Loucy (cell line): Measurements from ENCODE around the gene S100A8.
"Not testable (repeated sequence)": the region's sequence is repeated elsewhere in the genome, so short reads cannot be mapped to it uniquely, and the experiment has no call there.

ENCODE experiments used
- H2AFZ ChIP-seq: fragments of 200-600 bp; sonication (generic); 2 replicates; pipeline ENCODE4 v1.6.0; 2016; ENCODE audit warnings: antibody characterized with exemption, mild to moderate bottlenecking, low read length, moderate library complexity
- H3F3A ChIP-seq: fragments of 200-600 bp; 2 replicates; pipeline ENCODE4 v1.6.0; 2016; ENCODE audit warnings: antibody characterized with exemption, low read depth, mild to moderate bottlenecking
- H3K27me3 ChIP-seq: fragments of 200-600 bp; sonication (generic); 2 replicates; pipeline ENCODE4 v1.6.1; 2014; ENCODE audit warnings: low read length, mild to moderate bottlenecking; ENCODE audit not compliant: insufficient read depth, poor library complexity, severe bottlenecking
- H3K36me3 ChIP-seq: fragments of 200-600 bp; sonication (generic); 2 replicates; pipeline ENCODE4 v1.6.1; 2016; ENCODE audit warnings: low read length; ENCODE audit not compliant: insufficient read depth
- H3K4me1 ChIP-seq: fragments of 200-600 bp; sonication (generic); 2 replicates; pipeline ENCODE4 v1.5.1; 2014; ENCODE audit warnings: low read length, mild to moderate bottlenecking; ENCODE audit not compliant: insufficient read depth, poor library complexity, severe bottlenecking
- H3K4me2 ChIP-seq: fragments of 200-600 bp; sonication (generic); 2 replicates; pipeline ENCODE4 v1.6.0; 2014; ENCODE audit warnings: antibody characterized with exemption, low read length, low read depth, mild to moderate bottlenecking; ENCODE audit not compliant: poor library complexity, severe bottlenecking
- H3K4me3 ChIP-seq: fragments of 200-600 bp; sonication (generic); 2 replicates; pipeline ENCODE4 v1.5.1; 2014; ENCODE audit warnings: low read length, mild to moderate bottlenecking, mixed read lengths; ENCODE audit not compliant: poor library complexity, severe bottlenecking
- H3K79me2 ChIP-seq: fragments of 200-600 bp; sonication (generic); 2 replicates; pipeline ENCODE4 v1.6.1; 2014; ENCODE audit warnings: low read length; ENCODE audit not compliant: insufficient read depth
- H3K9ac ChIP-seq: fragments of 200-600 bp; sonication (generic); 2 replicates; pipeline ENCODE4 v1.6.0; 2014; ENCODE audit warnings: mild to moderate bottlenecking, low read depth, low read length, moderate library complexity; ENCODE audit not compliant: poor library complexity, severe bottlenecking
- H3K9me2 ChIP-seq: fragments of 200-600 bp; sonication (generic); replicated peaks from 2 replicates; pipeline ENCODE4 v1.6.1; 2016; ENCODE audit warnings: low read depth, low read length, mixed read lengths
- H3K9me3 ChIP-seq: fragments of 200-600 bp; sonication (generic); 2 replicates; pipeline ENCODE4 v1.6.1; 2014; ENCODE audit warnings: mild to moderate bottlenecking, antibody characterized with exemption, low read length, low read depth; ENCODE audit not compliant: insufficient read depth
- H4K20me1 ChIP-seq: fragments of 200-600 bp; sonication (generic); 2 replicates; pipeline ENCODE4 v1.6.0; 2014; ENCODE audit warnings: antibody characterized with exemption, low read length, mild to moderate bottlenecking; ENCODE audit not compliant: insufficient read depth, poor library complexity, severe bottlenecking
- EZH2phosphoT487 ChIP-seq: fragments of 200-600 bp; IDR thresholded peaks from 2 replicates; pipeline ENCODE4 v1.6.1; 2018; ENCODE audit warnings: antibody characterized with exemption, mild to moderate bottlenecking, moderate library complexity, borderline replicate concordance
- TF ChIP-seq, protein P1 (sequence below): fragments of 200-600 bp; sonication (generic); conservative IDR thresholded peaks from 2 replicates; pipeline ENCODE4 v1.5.1; 2014; ENCODE audit warnings: mild to moderate bottlenecking, antibody characterized with exemption, low read length

S100A8 gene

DNA sequence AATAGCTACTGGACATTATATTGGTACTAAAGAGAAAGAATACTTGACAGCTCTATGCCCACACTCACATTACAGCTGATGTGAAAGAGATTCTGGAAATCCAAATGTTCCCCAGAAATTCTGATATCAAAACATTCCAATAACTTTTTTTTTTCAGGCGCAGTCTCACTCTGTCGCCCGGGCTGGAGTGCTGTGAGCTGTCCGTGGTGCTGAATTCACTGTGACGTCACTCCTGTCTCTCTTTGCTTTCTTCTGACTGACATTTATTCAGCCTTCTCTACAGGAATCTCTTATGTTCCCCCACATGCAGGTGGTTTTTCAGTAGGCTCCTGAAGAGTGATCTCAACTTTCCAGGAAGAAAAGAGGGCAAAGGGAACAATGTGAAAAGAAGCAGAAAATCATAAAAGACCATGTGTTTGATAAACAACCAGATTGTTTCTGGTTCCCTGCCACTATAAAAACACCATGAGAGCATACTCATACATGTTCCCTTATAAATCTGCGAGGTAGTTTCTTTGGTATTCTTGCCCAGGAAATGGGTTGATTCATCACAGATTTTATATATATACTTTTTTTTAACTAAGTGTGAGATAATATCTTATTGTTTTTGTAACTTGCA lies 31.7 kb upstream of the S100A8 start:
- Histone ChIP-seq H3K79me2 (no peaks in the 10 kb centered on the region), H3K4me1 (no peaks in the 10 kb centered on the region), H3F3A (no peaks in the 10 kb centered on the region), H3K36me3 (no peaks in the 10 kb centered on the region), H3K9me2 (no peaks in the 10 kb centered on the region), H4K20me1 (no peaks in the 10 kb centered on the region), H3K4me2 (no peak overlapping the region), H3K4me3 (no peak overlapping the region), H3K9ac (no peak overlapping the region), H2AFZ (no peak overlapping the region), H3K27me3 (no peaks in the 10 kb centered on the region), H3K9me3 (no peaks in the 10 kb centered on the region)
- TF ChIP-seq, protein P1, sequence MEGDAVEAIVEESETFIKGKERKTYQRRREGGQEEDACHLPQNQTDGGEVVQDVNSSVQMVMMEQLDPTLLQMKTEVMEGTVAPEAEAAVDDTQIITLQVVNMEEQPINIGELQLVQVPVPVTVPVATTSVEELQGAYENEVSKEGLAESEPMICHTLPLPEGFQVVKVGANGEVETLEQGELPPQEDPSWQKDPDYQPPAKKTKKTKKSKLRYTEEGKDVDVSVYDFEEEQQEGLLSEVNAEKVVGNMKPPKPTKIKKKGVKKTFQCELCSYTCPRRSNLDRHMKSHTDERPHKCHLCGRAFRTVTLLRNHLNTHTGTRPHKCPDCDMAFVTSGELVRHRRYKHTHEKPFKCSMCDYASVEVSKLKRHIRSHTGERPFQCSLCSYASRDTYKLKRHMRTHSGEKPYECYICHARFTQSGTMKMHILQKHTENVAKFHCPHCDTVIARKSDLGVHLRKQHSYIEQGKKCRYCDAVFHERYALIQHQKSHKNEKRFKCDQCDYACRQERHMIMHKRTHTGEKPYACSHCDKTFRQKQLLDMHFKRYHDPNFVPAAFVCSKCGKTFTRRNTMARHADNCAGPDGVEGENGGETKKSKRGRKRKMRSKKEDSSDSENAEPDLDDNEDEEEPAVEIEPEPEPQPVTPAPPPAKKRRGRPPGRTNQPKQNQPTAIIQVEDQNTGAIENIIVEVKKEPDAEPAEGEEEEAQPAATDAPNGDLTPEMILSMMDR, result no peak
- no peak for TF ChIP-seq EZH2phosphoT487

GRCh38 chr1:153420306-153420705 lies 29.4 kb upstream of the S100A8 start:
- H3K4me2 ChIP-seq, result no peak overlapping the region
- H3K27me3 ChIP-seq, result no peaks in the 10 kb centered on the region
- H3K9ac ChIP-seq, result no peak overlapping the region
- TF ChIP-seq, protein P1, result no peak
- no peak for TF ChIP-seq EZH2phosphoT487
- no peaks in the 10 kb centered on the region for H3K9me3 ChIP-seq
- H3K79me2 ChIP-seq, result no peaks in the 10 kb centered on the region
- H3K9me2 ChIP-seq, result no peaks in the 10 kb centered on the region
- H4K20me1 ChIP-seq, result no peaks in the 10 kb centered on the region
- H2AFZ ChIP-seq, result no peak overlapping the region
- no peaks in the 10 kb centered on the region for H3K36me3 ChIP-seq
- H3F3A ChIP-seq, result no peaks in the 10 kb centered on the region
- no peak overlapping the region for H3K4me3 ChIP-seq
- no peaks in the 10 kb centered on the region for H3K4me1 ChIP-seq

GRCh38 chr1:153419436-153419793 lies 28.5 kb upstream of the S100A8 start:
- H3K4me3 ChIP-seq, H3K4me2 ChIP-seq, H3K4me1 ChIP-seq, H3K9me2 ChIP-seq, H3K36me3 ChIP-seq, H3K9ac ChIP-seq, H3F3A ChIP-seq, H2AFZ ChIP-seq, H3K9me3 ChIP-seq, H3K27me3 ChIP-seq, H4K20me1 ChIP-seq, H3K79me2 ChIP-seq: not testable (repeated sequence)

GRCh38 chr1:153418758-153419435 lies 28.0 kb upstream of the S100A8 start:
- H2AFZ ChIP-seq, H3K4me1 ChIP-seq, H3K9ac ChIP-seq, H3K79me2 ChIP-seq, H3K9me2 ChIP-seq, H3F3A ChIP-seq, H4K20me1 ChIP-seq, H3K9me3 ChIP-seq, H3K36me3 ChIP-seq, H3K4me3 ChIP-seq, H3K4me2 ChIP-seq, H3K27me3 ChIP-seq: not testable (repeated sequence)
